ENCODE data around the gene NCKAP5L. TPM values are rescaled to one million over a fixed set of nuclear protein-coding genes. Genes with fewer than 3 reads are reported as not detected.
A peak's percentile ranks its signal among the peaks of the same experiment; 100 is the strongest.

NCKAP5L gene
- total RNA-seq, 1 donor from 2014 or later: 44.4 TPM

GRCh38 chr12:49748306-49748705 is 79.9 kb downstream of the NCKAP5L start:
- H3K27ac Mint-ChIP-seq: peak overlapping the region; percentile 9
- H3K4me3 Mint-ChIP-seq: no peak overlapping the region
- DNase-seq (ENCODE audit: low spot score in 2 of 2, unreplicated experiment in 2 of 2): no peak
- no peaks in the 10 kb centered on the region for H3K27me3 Mint-ChIP-seq (ENCODE audit: low read depth)
- H3K4me1 Mint-ChIP-seq: peaks cover 23% of the 10 kb centered on the region
- H3K9me3 Mint-ChIP-seq: no peaks in the 10 kb centered on the region
- H3K36me3 Mint-ChIP-seq: peaks cover 6% of the 10 kb centered on the region
- TF ChIP-seq, protein P1, sequence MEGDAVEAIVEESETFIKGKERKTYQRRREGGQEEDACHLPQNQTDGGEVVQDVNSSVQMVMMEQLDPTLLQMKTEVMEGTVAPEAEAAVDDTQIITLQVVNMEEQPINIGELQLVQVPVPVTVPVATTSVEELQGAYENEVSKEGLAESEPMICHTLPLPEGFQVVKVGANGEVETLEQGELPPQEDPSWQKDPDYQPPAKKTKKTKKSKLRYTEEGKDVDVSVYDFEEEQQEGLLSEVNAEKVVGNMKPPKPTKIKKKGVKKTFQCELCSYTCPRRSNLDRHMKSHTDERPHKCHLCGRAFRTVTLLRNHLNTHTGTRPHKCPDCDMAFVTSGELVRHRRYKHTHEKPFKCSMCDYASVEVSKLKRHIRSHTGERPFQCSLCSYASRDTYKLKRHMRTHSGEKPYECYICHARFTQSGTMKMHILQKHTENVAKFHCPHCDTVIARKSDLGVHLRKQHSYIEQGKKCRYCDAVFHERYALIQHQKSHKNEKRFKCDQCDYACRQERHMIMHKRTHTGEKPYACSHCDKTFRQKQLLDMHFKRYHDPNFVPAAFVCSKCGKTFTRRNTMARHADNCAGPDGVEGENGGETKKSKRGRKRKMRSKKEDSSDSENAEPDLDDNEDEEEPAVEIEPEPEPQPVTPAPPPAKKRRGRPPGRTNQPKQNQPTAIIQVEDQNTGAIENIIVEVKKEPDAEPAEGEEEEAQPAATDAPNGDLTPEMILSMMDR (IDR thresholded peaks at IDR 0.05; ENCODE audit: unreplicated experiment): no peak

DNA sequence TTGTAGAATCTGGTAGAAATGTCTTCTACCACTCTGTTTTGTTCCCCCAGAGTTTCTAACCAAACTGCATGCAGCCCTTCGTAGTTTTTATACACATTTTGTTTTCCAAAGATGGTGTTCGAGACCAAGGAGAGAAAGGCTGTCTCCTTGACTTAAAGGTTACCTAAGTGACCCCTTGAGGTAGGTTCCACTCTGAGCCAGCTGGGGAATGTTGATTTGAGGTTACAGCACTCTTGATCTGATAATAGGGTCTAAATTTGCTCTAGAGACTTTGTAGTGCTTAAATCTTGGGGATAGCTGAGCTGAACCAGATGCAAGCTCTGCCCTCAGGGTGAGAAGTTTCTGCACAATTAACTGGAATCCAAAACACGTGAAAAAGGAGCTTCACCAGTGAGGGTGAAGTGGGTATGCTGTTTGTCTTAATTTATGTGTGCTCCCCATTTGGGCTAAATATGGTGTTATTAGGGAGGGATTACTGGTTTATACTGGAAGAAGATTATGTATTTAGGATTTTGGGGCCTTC is 83.8 kb downstream of the NCKAP5L start:
- no peaks in the 10 kb centered on the region for H3K9me3 Mint-ChIP-seq
- no peak for DNase-seq (ENCODE audit: low spot score in 2 of 2, unreplicated experiment in 2 of 2)
- peaks cover 6% of the 10 kb centered on the region for H3K36me3 Mint-ChIP-seq
- H3K27me3 Mint-ChIP-seq (ENCODE audit: low read depth): no peaks in the 10 kb centered on the region
- peak overlapping the region; percentile 52 for H3K27ac Mint-ChIP-seq
- H3K4me3 Mint-ChIP-seq: no peak overlapping the region
- H3K4me1 Mint-ChIP-seq: peaks cover 32% of the 10 kb centered on the region
- TF ChIP-seq, protein P1 (IDR thresholded peaks at IDR 0.05; ENCODE audit: unreplicated experiment): no peak

DNA sequence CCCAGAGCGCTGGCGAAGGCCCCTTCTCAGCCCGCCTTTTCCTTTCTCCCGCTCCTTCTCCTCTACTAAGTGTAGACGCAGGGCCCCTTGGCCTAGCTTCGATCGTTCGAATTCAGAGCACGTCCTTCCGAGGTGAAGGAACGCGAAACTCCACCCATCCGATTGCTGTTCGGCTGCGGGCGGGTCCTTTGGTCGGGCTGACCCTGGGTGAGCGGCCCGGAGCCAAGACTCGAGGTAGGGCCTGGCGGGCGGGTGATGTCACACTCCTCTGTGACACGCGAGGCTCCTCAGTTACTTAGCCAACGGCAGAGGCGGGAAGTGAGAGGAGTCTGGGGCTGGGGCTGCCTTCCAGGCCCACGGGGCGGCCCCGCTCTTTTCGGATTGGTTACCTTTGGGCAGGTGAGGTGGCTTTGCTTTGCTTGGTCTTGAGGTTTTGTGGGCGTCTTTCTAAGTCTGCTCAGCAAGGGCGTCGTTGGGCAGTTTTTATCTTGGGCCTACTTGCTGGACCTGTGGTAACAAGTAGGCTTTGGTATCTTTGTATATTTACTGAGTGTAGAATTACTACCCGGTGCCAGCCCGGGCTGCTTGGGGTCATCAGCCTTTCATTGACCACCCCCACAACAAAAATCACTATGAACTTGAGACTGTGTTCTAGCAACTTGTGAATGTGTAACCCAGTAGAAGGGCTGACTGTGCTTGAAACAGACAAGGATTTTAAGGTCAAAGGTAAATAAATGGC is 86.2 kb downstream of the NCKAP5L start:
- DNase-seq (ENCODE audit: low spot score in 2 of 2, unreplicated experiment in 2 of 2): peak; percentile 46 to 74
- peaks cover 6% of the 10 kb centered on the region for H3K36me3 Mint-ChIP-seq
- H3K9me3 Mint-ChIP-seq: no peaks in the 10 kb centered on the region
- H3K27me3 Mint-ChIP-seq (ENCODE audit: low read depth): peaks cover 2% of the 10 kb centered on the region
- TF ChIP-seq, protein P1 (IDR thresholded peaks at IDR 0.05; ENCODE audit: unreplicated experiment): no peak
- peak overlapping the region; percentile 93 for H3K4me3 Mint-ChIP-seq
- H3K27ac Mint-ChIP-seq: peak overlapping the region; percentile 99
- H3K4me1 Mint-ChIP-seq: peaks cover 30% of the 10 kb centered on the region

Other genes with a start within 250 kb of the NCKAP5L start
- 0.29 to 0.50 TPM (median 0.40 TPM) in 3 replicates for gene FAM186B, start 222.8 kb downstream of the NCKAP5L start, total RNA-seq
- 56.7 to 62.0 TPM (median 56.9 TPM) in 3 replicates for gene PRPF40B, start 204.9 kb downstream of the NCKAP5L start, total RNA-seq
- 16.3 to 19.2 TPM (median 18.3 TPM) in 3 replicates for gene FMNL3, start 121.0 kb downstream of the NCKAP5L start, total RNA-seq
- 296 to 312 TPM (median 297 TPM) in 3 replicates for gene TMBIM6, start 86.9 kb downstream of the NCKAP5L start, total RNA-seq
- gene BCDIN3D, start 14.7 kb upstream of the NCKAP5L start, total RNA-seq: 5.3 to 5.7 TPM (median 5.6 TPM) in 3 replicates
- 0.13 to 0.47 TPM (median 0.29 TPM) in 3 replicates for gene FAIM2, start 75.5 kb upstream of the NCKAP5L start, total RNA-seq
- gene AQP2, start 122.3 kb upstream of the NCKAP5L start, total RNA-seq: not detected in 3 replicates
- gene AQP5, start 133.5 kb upstream of the NCKAP5L start, total RNA-seq: 0.16 TPM in 1 of 3 replicates, not detected in the others
- 0.11 to 0.16 TPM (median 0.11 TPM) in 3 replicates for gene AQP6, start 144.5 kb upstream of the NCKAP5L start, total RNA-seq
- gene RACGAP1, start 197.1 kb upstream of the NCKAP5L start, total RNA-seq: 28.0 to 34.8 TPM (median 29.8 TPM) in 3 replicates
- 6.1 to 7.2 TPM (median 6.6 TPM) in 3 replicates for gene ASIC1, start 229.2 kb upstream of the NCKAP5L start, total RNA-seq

Measured in mesothelial cell of epicardium (in vitro differentiated cells).